IMR-90 (cell line): Measurements from ENCODE around the gene SBF2. TPM values are rescaled to one million over a fixed set of nuclear protein-coding genes. Genes with fewer than 3 reads are reported as not detected.

Experiments used
- ATAC-seq: fragments of 200-7000 bp; cut with Tn5 transposase; 2 replicates; pipeline ENCODE4 v1.9.1; 2020; ENCODE audit warnings: low read depth, mild to moderate bottlenecking, moderate library complexity
- BruUV-seq: library from RNA; stranded (reverse); fragments of 400-500 nt; replicated peaks from 2 replicates; lab custom pipeline; 2021; lab: Mats Ljungman, UMichigan
- CTCF ChIA-PET: fragments of 300-600 bp; formaldehyde crosslinking; extraction: SDS; loops from one replicate; lab custom pipeline; 2021; ENCODE audit warnings: antibody characterized with exemption; lab: Yijun Ruan, JAX
- POLR2A ChIA-PET: fragments of 300-600 bp; sonication (Branson Sonifier 250); formaldehyde crosslinking; loops from one replicate; lab custom pipeline; 2022; ENCODE audit warnings: antibody characterized with exemption; ENCODE audit not compliant: unreplicated experiment; lab: Charles Lee
- DNase-seq: peaks from one replicate; pipeline ENCODE4 v3.0.0; 2013
- H2AFZ ChIP-seq: replicated peaks from 2 replicates; pipeline ENCODE3; 2013; ENCODE audit warnings: low read length, mild to moderate bottlenecking; ENCODE audit not compliant: poor library complexity
- H2AK5ac ChIP-seq: 2 replicates; pipeline ENCODE4 v1.6.1; 2013; ENCODE audit warnings: low read depth, low read length, inconsistent platforms
- H2AK9ac ChIP-seq: replicated peaks from 2 replicates; pipeline ENCODE3; 2013; ENCODE audit warnings: mild to moderate bottlenecking, low read depth, low read length, moderate library complexity; ENCODE audit not compliant: poor library complexity
- H2BK120ac ChIP-seq: 2 replicates; pipeline ENCODE4 v1.6.1; 2013; ENCODE audit warnings: low read depth, low read length, inconsistent platforms
- H2BK15ac ChIP-seq: 3 replicates; pipeline ENCODE4 v1.6.1; 2013; ENCODE audit warnings: low read depth, low read length, inconsistent platforms
- H2BK20ac ChIP-seq: 2 replicates; pipeline ENCODE4 v1.6.1; 2013; ENCODE audit warnings: low read depth, mild to moderate bottlenecking, inconsistent platforms, low read length, moderate library complexity
- H2BK5ac ChIP-seq: 2 replicates; pipeline ENCODE4 v1.6.1; 2013; ENCODE audit warnings: mild to moderate bottlenecking, low read depth, low read length, inconsistent platforms; ENCODE audit not compliant: poor library complexity, severe bottlenecking
- H3K14ac ChIP-seq: replicated peaks from 2 replicates; pipeline ENCODE4 v1.6.1; 2013; ENCODE audit warnings: low read depth, low read length, inconsistent platforms
- H3K18ac ChIP-seq: 2 replicates; pipeline ENCODE4 v1.6.1; 2013; ENCODE audit warnings: low read depth, low read length, control low read depth
- H3K23ac ChIP-seq: 2 replicates; pipeline ENCODE4 v1.6.1; 2013; ENCODE audit warnings: low read depth, low read length, inconsistent platforms
- H3K27ac ChIP-seq: 2 replicates; pipeline ENCODE4 v1.5.1; 2013; ENCODE audit warnings: mild to moderate bottlenecking, control low read depth, low read length; ENCODE audit not compliant: insufficient read depth
- H3K27me3 ChIP-seq: 2 replicates; pipeline ENCODE4 v1.6.1; 2013; ENCODE audit warnings: low read length; ENCODE audit not compliant: control insufficient read depth, insufficient read depth
- H3K36me3 ChIP-seq: 2 replicates; pipeline ENCODE4 v1.6.1; 2013; ENCODE audit warnings: low read length, mixed read lengths; ENCODE audit not compliant: control insufficient read depth, insufficient read depth
- H3K4ac ChIP-seq: 2 replicates; pipeline ENCODE4 v1.6.1; 2013; ENCODE audit warnings: low read depth, low read length, inconsistent platforms
- H3K4me1 ChIP-seq: 2 replicates; pipeline ENCODE4 v1.6.1; 2013; ENCODE audit warnings: low read length, mixed read lengths; ENCODE audit not compliant: control insufficient read depth, insufficient read depth
- H3K4me2 ChIP-seq: 2 replicates; pipeline ENCODE4 v1.6.1; 2013; ENCODE audit warnings: low read depth, mild to moderate bottlenecking, control low read depth, low read length, moderate library complexity
- H3K4me3 ChIP-seq: 2 replicates; pipeline ENCODE4 v1.5.1; 2013; ENCODE audit warnings: low read depth, mild to moderate bottlenecking, control low read depth, low read length, moderate library complexity; ENCODE audit not compliant: insufficient read depth
- H3K56ac ChIP-seq: 2 replicates; pipeline ENCODE4 v1.6.1; 2013; ENCODE audit warnings: low read length, inconsistent platforms; ENCODE audit not compliant: insufficient read depth; ENCODE audit errors: extremely low read depth
- H3K79me1 ChIP-seq, 2 experiments: 2 replicates each; pipeline ENCODE4 v1.6.1; 2013; ENCODE audit warnings: low read length in 2 of 2, inconsistent platforms in 1 of 2, low read depth in 1 of 2
- H3K9ac ChIP-seq: 2 replicates; pipeline ENCODE4 v1.6.1; 2013; ENCODE audit warnings: low read depth, low read length, control low read depth
- H3K9me1 ChIP-seq: 2 replicates; pipeline ENCODE4 v1.6.1; 2013; ENCODE audit warnings: low read length, inconsistent platforms; ENCODE audit not compliant: insufficient read depth
- H3K9me3 ChIP-seq: 2 replicates; pipeline ENCODE4 v1.6.1; 2013; ENCODE audit warnings: low read length; ENCODE audit not compliant: control insufficient read depth, insufficient read depth
- H4K20me1 ChIP-seq: 2 replicates; pipeline ENCODE4 v1.6.1; 2013; ENCODE audit warnings: low read length, inconsistent platforms; ENCODE audit not compliant: insufficient read depth
- H4K5ac ChIP-seq: 2 replicates; pipeline ENCODE4 v1.6.1; 2013; ENCODE audit warnings: mild to moderate bottlenecking, low read depth, low read length, control low read depth
- H4K8ac ChIP-seq, 2 experiments: 2 replicates each; pipeline ENCODE4 v1.6.1; 2013; ENCODE audit warnings: low read depth in 2 of 2, low read length in 2 of 2, control low read depth in 1 of 2, inconsistent platforms in 1 of 2
- H4K91ac ChIP-seq: 2 replicates; pipeline ENCODE4 v1.6.1; 2013; ENCODE audit warnings: low read depth, low read length, inconsistent platforms; ENCODE audit not compliant: insufficient read depth
- CHD1 ChIP-seq: IDR thresholded peaks from 2 replicates; pipeline ENCODE4 v1.6.1; 2012; ENCODE audit warnings: low read depth, low read length, improper control_type of control experiment
- CTCF ChIP-seq: conservative IDR thresholded peaks from 2 replicates; pipeline ENCODE4 v1.5.1; 2012; ENCODE audit warnings: mild to moderate bottlenecking, low read depth, low read length, improper control_type of control experiment
- ELK1 ChIP-seq: fragments of 150-350 bp; IDR thresholded peaks from 2 replicates; pipeline ENCODE4 v1.6.1; 2016; ENCODE audit warnings: low read depth, mild to moderate bottlenecking, low read length, moderate library complexity, borderline replicate concordance
- MAZ ChIP-seq: IDR thresholded peaks from 2 replicates; pipeline ENCODE4 v1.6.1; 2012; ENCODE audit warnings: low read depth, mild to moderate bottlenecking, low read length, improper control_type of control experiment, moderate library complexity, borderline replicate concordance
- MXI1 ChIP-seq: IDR thresholded peaks from 2 replicates; pipeline ENCODE4 v1.6.1; 2012; ENCODE audit warnings: low read depth, mild to moderate bottlenecking, low read length, moderate library complexity, borderline replicate concordance
- NFE2L2 ChIP-seq: fragments of 150-350 bp; IDR thresholded peaks from 2 replicates; pipeline ENCODE4 v1.6.1; 2016; ENCODE audit warnings: low read depth, mild to moderate bottlenecking, low read length
- POLR2A ChIP-seq: IDR thresholded peaks from 2 replicates; pipeline ENCODE4 v1.6.1; 2012; ENCODE audit warnings: mild to moderate bottlenecking, low read depth, low read length
- RAD21 ChIP-seq: IDR thresholded peaks from 2 replicates; pipeline ENCODE4 v1.6.1; 2012; ENCODE audit warnings: low read length, improper control_type of control experiment
- RCOR1 ChIP-seq: IDR thresholded peaks from 2 replicates; pipeline ENCODE4 v1.6.1; 2012; ENCODE audit warnings: mild to moderate bottlenecking, low read length, improper control_type of control experiment; ENCODE audit not compliant: insufficient replicate concordance
- RFX5 ChIP-seq: IDR thresholded peaks from 2 replicates; pipeline ENCODE4 v1.8.0; 2012; ENCODE audit warnings: low read depth, mild to moderate bottlenecking, low read length, moderate library complexity
- SMC3 ChIP-seq: fragments of 150-350 bp; IDR thresholded peaks from 2 replicates; pipeline ENCODE4 v1.6.1; 2016; ENCODE audit warnings: low read depth, mild to moderate bottlenecking, antibody characterized with exemption, low read length, moderate library complexity
- WGBS, 2 experiments: methylation state at CpG; one replicate each; pipeline versions ENCODE4 v1.1.5 to v1.1.7; 2013; ENCODE audit warnings: missing lambda C conversion rate in 2 of 2; ENCODE audit not compliant: insufficient read length in 1 of 2; ENCODE audit errors: extremely low coverage in 2 of 2; 5-methylcytosine and 5-hydroxymethylcytosine counted together
- dilution Hi-C: fragments of 300-500 bp; cut with HindIII; formaldehyde crosslinking; loops from one replicate; pipeline ENCODE4 v1.14.3; 2018; ENCODE audit warnings: low sequenced_read_pairs; ENCODE audit not compliant: unreplicated experiment
- in situ Hi-C: fragments of 300-500 bp; cut with MboI; formaldehyde crosslinking; loops from 3 replicates; pipeline ENCODE4 v1.14.3; 2019; ENCODE audit warnings: low sequenced_read_pairs, inconsistent platforms, mixed read lengths
- intact Hi-C: fragments of 100-400 bp; cut with micrococcal nuclease; formaldehyde crosslinking; loops from 2 replicates; pipeline ENCODE4 v1.10.0; 2022
- polyA plus RNA-seq, 3 experiments: library from polyadenylated mRNA; depleted of rRNA; stranded (reverse); fragments of >200 nt; gene quantifications; 2 replicates each; pipeline ENCODE4 v1.2.3, GENCODE V29; 2012; ENCODE audit warnings: low replicate concordance in 1 of 3
- total RNA-seq: library from RNA; depleted of rRNA; stranded (reverse); fragments of >200 nt; gene quantifications from 2 replicates; pipeline ENCODE4 v1.2.3, GENCODE V29; 2012
- TF ChIP-seq, protein P1 (sequence below): fragments of 150-350 bp; IDR thresholded peaks from 2 replicates; pipeline ENCODE4 v1.6.1; 2017; ENCODE audit warnings: mild to moderate bottlenecking, antibody characterized with exemption, low read length, low read depth

SBF2 gene
- total and polyA plus RNA-seq, 2 of the 4 experiments (the other 2 are of a cell fraction): 23.8 to 51.8 TPM

DNA sequence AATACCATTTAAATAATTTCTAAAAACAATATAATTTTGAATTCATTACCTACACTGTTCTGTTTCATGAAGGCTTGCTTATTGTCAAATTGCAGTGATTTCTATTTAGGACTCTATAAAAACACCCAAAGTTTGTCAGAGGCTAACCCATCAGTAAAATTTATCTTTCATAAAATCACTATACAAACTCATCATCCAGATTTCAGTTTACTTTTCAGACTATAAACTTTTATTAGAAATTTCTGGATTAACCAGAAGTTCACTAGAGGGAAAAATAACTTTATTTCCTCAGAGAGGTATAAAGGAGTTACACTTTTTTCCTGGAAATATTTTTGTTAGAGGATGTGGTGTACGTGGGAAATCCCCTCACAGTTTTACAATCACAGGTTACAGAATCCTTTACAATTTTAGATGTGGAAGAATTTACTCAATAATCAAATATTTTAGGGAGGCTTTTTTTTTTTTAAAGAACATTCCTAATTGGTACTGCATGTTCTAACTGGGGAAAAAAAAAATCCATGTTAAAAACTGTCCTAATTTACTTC is 453.5 kb downstream of the SBF2 start:
- TF ChIP-seq MAZ (no peak), MXI1 (no peak), CTCF (no peak), RCOR1 (no peak), CHD1 (no peak), NFE2L2 (no peak), POLR2A (no peak), RAD21 (no peak), SMC3 (no peak), RFX5 (no peak), ELK1 (no peak)
- TF ChIP-seq, protein P1, sequence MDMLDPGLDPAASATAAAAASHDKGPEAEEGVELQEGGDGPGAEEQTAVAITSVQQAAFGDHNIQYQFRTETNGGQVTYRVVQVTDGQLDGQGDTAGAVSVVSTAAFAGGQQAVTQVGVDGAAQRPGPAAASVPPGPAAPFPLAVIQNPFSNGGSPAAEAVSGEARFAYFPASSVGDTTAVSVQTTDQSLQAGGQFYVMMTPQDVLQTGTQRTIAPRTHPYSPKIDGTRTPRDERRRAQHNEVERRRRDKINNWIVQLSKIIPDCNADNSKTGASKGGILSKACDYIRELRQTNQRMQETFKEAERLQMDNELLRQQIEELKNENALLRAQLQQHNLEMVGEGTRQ: no peak
- Histone ChIP-seq H4K5ac (no peak overlapping the region), H3K79me1 (no peaks in the 10 kb centered on the region; a peak in 1 of 4 replicates), H4K8ac (no peak overlapping the region), H3K27me3 (no peaks in the 10 kb centered on the region), H2AK5ac (no peak overlapping the region), H3K4ac (no peak overlapping the region), H3K56ac (no peak overlapping the region), H3K9ac (no peak overlapping the region), H3K23ac (no peak overlapping the region), H3K4me2 (no peak overlapping the region), H4K20me1 (no peaks in the 10 kb centered on the region), H2BK120ac (no peak overlapping the region), H3K4me1 (peaks cover 3% of the 10 kb centered on the region; the same call in 1 of the 2 replicates), H2BK5ac (no peak overlapping the region), H2BK20ac (no peak overlapping the region), H3K9me3 (no peaks in the 10 kb centered on the region), H2AFZ (no peak overlapping the region), H4K91ac (no peak overlapping the region), H3K27ac (no peak overlapping the region), H2AK9ac (no peak overlapping the region), H3K14ac (no peak overlapping the region), H3K4me3 (no peak overlapping the region), H3K18ac (no peak overlapping the region), H3K36me3 (peaks cover 12% of the 10 kb centered on the region), H2BK15ac (no peak overlapping the region), H3K9me1 (no peaks in the 10 kb centered on the region; the same call in 1 of the 2 replicates)
- ATAC-seq: no peak
- in situ Hi-C loops: no loop called here
- intact Hi-C loops: no loop called here
- BruUV-seq: no TSS peak
- CTCF ChIA-PET: no interaction called here
- POLR2A ChIA-PET: interaction anchor here (0.6 kb wide), 2 partner anchors 13 to 1702 kb away, joined by 4 to 5 read pairs; no protein-coding TSS in a partner anchor
- WGBS, 2 experiments: no CpG with 5 or more reads among the region's 1 CpG
- no peak for DNase-seq
- dilution Hi-C loops: no loop called here
